NB4 (cell line): ENCODE data around the gene DLG5.

Experiments used
- DNase-seq: peaks from one replicate; pipeline ENCODE4 v3.0.0; 2010; ENCODE audit warnings: low read depth
- H3K4me3 ChIP-seq: one replicate; pipeline ENCODE4 v1.5.1; 2011; ENCODE audit warnings: mild to moderate bottlenecking, low read depth, low read length, moderate library complexity
- CTCF ChIP-seq: IDR thresholded peaks from one replicate; pipeline ENCODE4 v1.5.1; 2012; ENCODE audit warnings: low read depth, low read length
- MAX ChIP-seq: IDR thresholded peaks from 2 replicates; pipeline ENCODE4 v1.6.1; 2011; ENCODE audit warnings: low read depth, low read length
- MYC ChIP-seq: IDR thresholded peaks from 2 replicates; pipeline ENCODE4 v1.6.1; 2011; ENCODE audit warnings: low read depth, low read length
- POLR2A ChIP-seq: IDR thresholded peaks from 2 replicates; pipeline ENCODE4 v1.6.1; 2011; ENCODE audit warnings: mild to moderate bottlenecking; ENCODE audit not compliant: insufficient read length; ENCODE audit errors: extremely low read depth

Gene DLG5

GRCh38 chr10:77898323-77899079 is 28.1 kb downstream of the DLG5 start:
- TF ChIP-seq MYC: no peak
- no peak for DNase-seq
- H3K4me3 ChIP-seq: no peak overlapping the region

- DNase-seq: no peak
- no peak for TF ChIP-seq MAX
- TF ChIP-seq CTCF: no peak
- TF ChIP-seq POLR2A: no peak
- TF ChIP-seq MYC: no peak
- H3K4me3 ChIP-seq: no peak overlapping the region
These were observed 30.5 kb downstream of the DLG5 start for GRCh38 chr10:77896058-77896457.

GRCh38 chr10:77894058-77894457 is 32.5 kb downstream of the DLG5 start:
- DNase-seq: no peak
- no peak for TF ChIP-seq POLR2A
- H3K4me3 ChIP-seq: no peak overlapping the region

GRCh38 chr10:77893386-77893785 is 33.2 kb downstream of the DLG5 start:
- no peak overlapping the region for H3K4me3 ChIP-seq
- no peak for DNase-seq
- TF ChIP-seq MYC (no peak), POLR2A (no peak), CTCF (no peak), MAX (no peak)

GRCh38 chr10:77892761-77893160 is 33.8 kb downstream of the DLG5 start:
- no peak for DNase-seq
- no peak overlapping the region for H3K4me3 ChIP-seq
- TF ChIP-seq CTCF (no peak), MAX (no peak), POLR2A (no peak), MYC (no peak)

GRCh38 chr10:77892021-77892739 is 34.4 kb downstream of the DLG5 start:
- TF ChIP-seq MYC (no peak), POLR2A (no peak), CTCF (no peak), MAX (no peak)
- no peak overlapping the region for H3K4me3 ChIP-seq
- no peak for DNase-seq

- TF ChIP-seq CTCF (peak; percentile 27), MYC (no peak)
- DNase-seq: no peak
- no peak overlapping the region for H3K4me3 ChIP-seq
These were observed 36.5 kb downstream of the DLG5 start for GRCh38 chr10:77890097-77890496.
